K562 (cell line): ENCODE measurements around the gene GPR135. TPM values are rescaled to one million over a fixed set of nuclear protein-coding genes. Genes with fewer than 3 reads are reported as not detected.
A peak's percentile ranks its signal among the peaks of the same experiment; 100 is the strongest.

Experiments
- CEBPZ ChIP-seq: fragments of 150-350 bp; IDR thresholded peaks from 2 replicates; pipeline ENCODE4 v1.6.1; 2014; ENCODE audit warnings: low read depth, mild to moderate bottlenecking, low read length, borderline replicate concordance
- CREB3 ChIP-seq: fragments of 450-650 bp; conservative IDR thresholded peaks from 2 replicates; pipeline ENCODE4 v1.6.1; 2016; ENCODE audit warnings: missing genetic modification characterization, low read depth, mild to moderate bottlenecking, missing compliant biosample characterization, moderate library complexity
- ESRRA ChIP-seq: fragments of 450-650 bp; IDR thresholded peaks from 2 replicates; pipeline ENCODE4 v1.6.1; 2014; ENCODE audit warnings: low read depth, mild to moderate bottlenecking, moderate library complexity, borderline replicate concordance
- FOXM1 ChIP-seq, 2 experiments: fragments of 450-650 bp in 1 of 2; sonication (generic) in 1 of 2; formaldehyde crosslinking in 1 of 2; IDR thresholded peaks; 2 replicates each; pipeline versions ENCODE4 v1.6.1 to v1.9.0; 2017 to 2022; ENCODE audit warnings: low read depth in 2 of 2, mild to moderate bottlenecking in 2 of 2, missing genetic modification reagents in 1 of 2, moderate library complexity in 1 of 2
- GTF3C2 ChIP-seq: IDR thresholded peaks from 3 replicates; pipeline ENCODE4 v1.6.1; 2011; ENCODE audit warnings: borderline replicate concordance, mild to moderate bottlenecking, moderate library complexity; ENCODE audit not compliant: insufficient read length; ENCODE audit errors: extremely low read depth
- KLF1 ChIP-seq: fragments of 450-650 bp; IDR thresholded peaks from 2 replicates; pipeline ENCODE4 v1.6.1; 2016; ENCODE audit warnings: missing genetic modification characterization, missing compliant biosample characterization
- LARP7 ChIP-seq: fragments of 450-650 bp; IDR thresholded peaks from 2 replicates; pipeline ENCODE4 v1.6.1; 2016
- PML ChIP-seq: IDR thresholded peaks from 2 replicates; pipeline ENCODE4 v1.6.1; 2012; ENCODE audit warnings: low read length, inconsistent platforms
- SIN3A ChIP-seq, 2 experiments: fragments of 150-350 bp in 1 of 2; IDR thresholded peaks; 2 replicates each; pipeline ENCODE4 v1.6.1; 2011 to 2016; ENCODE audit warnings: borderline replicate concordance in 2 of 2, low read depth in 2 of 2, low read length in 2 of 2, mild to moderate bottlenecking in 2 of 2, moderate library complexity in 2 of 2; ENCODE audit not compliant: control insufficient read depth in 1 of 2
- ZNF133 ChIP-seq: fragments of 250-450 bp; sonication (Bioruptor Pico); IDR thresholded peaks from 2 replicates; pipeline ENCODE4 v1.4.0; 2020; ENCODE audit warnings: mild to moderate bottlenecking
- polyA plus RNA-seq, 8 experiments: library from polyadenylated mRNA; depleted of rRNA in 4 of 8; stranded (reverse) in 5 of 8; unstranded in 3 of 8; fragments of >200 nt; fragmentation: Nextera tagmentation in 2 of 8; fragmentation: Illumina TruSeq in 1 of 8; extraction: Ambion mirVana in 2 of 8; extraction: Trizol in 1 of 8; gene quantifications; 2 replicates each; pipeline versions ENCODE4 v1.2.1 to v1.2.3, GENCODE V29; 2011 to 2014; ENCODE audit warnings: inconsistent platforms in 1 of 8, missing spikeins in 1 of 8
- total RNA-seq, 7 experiments: library from RNA; depleted of rRNA in 6 of 7; stranded (reverse); fragments of >200 nt in 6 of 7; fragmentation: Illumina TruSeq in 2 of 7; extraction: Trizol in 2 of 7; gene quantifications; 2 replicates each; pipeline versions ENCODE4 v1.2.1 to v1.2.3, GENCODE V29; 2011 to 2021; ENCODE audit warnings: low replicate concordance in 1 of 7
- TF ChIP-seq, protein P1 (sequence below): fragments of 250-450 bp; sonication (Bioruptor Pico); IDR thresholded peaks from 2 replicates; pipeline ENCODE4 v1.5.0; 2021; ENCODE audit warnings: mild to moderate bottlenecking, moderate library complexity
- TF ChIP-seq, protein P2 (sequence below): fragments of 450-650 bp; IDR thresholded peaks from 2 replicates; pipeline ENCODE4 v1.6.1; 2014; ENCODE audit warnings: low read depth, mild to moderate bottlenecking, moderate library complexity, borderline replicate concordance

The GPR135 gene
- total and polyA plus RNA-seq, 9 of the 15 experiments (the other 6 are each of a cell fraction or from before 2014, with no cell fraction given), result 0.06 to 1.6 (median 1.0) TPM

GRCh38 chr14:59483819-59484638 is 18.8 kb upstream of the GPR135 start, which contains the start of the genes JKAMP and L3HYPDH (continued):
- TF ChIP-seq GTF3C2, result no peak
- no peak for TF ChIP-seq CREB3
- TF ChIP-seq, protein P1, sequence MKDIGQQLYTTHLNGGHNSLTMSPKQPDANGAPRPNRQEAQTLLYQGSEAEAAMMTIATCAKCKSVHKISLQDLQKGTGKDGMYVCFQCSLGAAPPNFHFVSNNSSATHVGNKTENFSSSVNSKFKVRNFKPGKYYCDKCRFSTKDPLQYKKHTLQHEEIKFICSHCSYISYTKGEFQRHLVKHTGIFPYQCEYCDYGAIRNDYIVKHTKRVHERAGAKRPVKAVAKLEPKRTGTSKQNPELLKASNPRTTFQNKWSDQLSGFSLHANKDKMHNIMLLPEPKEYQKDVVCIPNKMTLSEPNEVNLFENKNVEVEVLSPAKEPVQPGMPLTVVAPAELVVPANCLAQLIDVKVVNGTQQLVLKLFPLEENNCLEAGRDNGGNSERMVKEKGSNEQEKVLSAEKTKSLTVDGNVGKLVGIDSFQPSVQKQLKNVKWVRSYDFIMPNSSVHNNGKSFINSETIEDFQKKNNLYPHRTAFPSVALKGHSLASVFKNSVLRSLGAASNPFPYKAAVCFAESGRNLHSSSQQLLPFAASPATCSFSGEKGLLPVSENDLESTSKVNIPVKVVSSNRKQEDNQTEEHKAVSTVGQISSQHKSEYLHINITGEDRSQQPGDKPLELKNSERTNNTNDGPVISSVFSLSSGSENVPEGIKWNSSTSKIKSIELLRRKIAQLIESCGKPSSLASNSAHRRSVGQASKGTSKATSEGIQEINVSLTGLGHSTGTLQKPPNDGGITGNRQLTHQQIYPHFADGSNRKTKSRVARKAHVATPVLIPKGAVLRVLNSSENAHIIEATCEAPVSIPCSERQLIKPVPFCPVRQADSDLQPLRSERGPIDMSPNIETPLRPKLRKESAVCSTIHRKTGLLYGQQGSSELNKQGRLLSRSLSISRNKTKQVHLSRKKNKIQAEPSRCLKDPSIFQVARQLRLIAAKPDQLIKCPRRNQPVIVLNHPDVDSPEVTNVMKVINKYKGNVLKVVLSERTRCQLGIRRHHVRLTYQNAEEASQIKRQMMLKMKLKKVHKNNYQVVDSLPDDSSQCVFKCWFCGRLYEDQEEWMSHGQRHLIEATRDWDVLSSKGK, result no peak
- TF ChIP-seq PML, result peak; percentile 70; the same call in 1 of the 2 replicates
- TF ChIP-seq LARP7, result no peak
- TF ChIP-seq, protein P2, sequence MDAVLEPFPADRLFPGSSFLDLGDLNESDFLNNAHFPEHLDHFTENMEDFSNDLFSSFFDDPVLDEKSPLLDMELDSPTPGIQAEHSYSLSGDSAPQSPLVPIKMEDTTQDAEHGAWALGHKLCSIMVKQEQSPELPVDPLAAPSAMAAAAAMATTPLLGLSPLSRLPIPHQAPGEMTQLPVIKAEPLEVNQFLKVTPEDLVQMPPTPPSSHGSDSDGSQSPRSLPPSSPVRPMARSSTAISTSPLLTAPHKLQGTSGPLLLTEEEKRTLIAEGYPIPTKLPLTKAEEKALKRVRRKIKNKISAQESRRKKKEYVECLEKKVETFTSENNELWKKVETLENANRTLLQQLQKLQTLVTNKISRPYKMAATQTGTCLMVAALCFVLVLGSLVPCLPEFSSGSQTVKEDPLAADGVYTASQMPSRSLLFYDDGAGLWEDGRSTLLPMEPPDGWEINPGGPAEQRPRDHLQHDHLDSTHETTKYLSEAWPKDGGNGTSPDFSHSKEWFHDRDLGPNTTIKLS, result peak; percentile 92
- TF ChIP-seq FOXM1 (IDR thresholded peaks at IDR 0.05; ENCODE audit: low read depth), result no peak
- no peak; the same call in 1 of the 2 replicates for TF ChIP-seq FOXM1 (CRISPR knock-in tag; IDR thresholded peaks at IDR 0.05; ENCODE audit: low read depth)
- TF ChIP-seq ESRRA, result 0 out of 2 replicates have a peak, but pooled peaks have one; percentile 28
- TF ChIP-seq CEBPZ, result no peak
- TF ChIP-seq ZNF133 (CRISPR knock-in tag), result no peak
- no peak; the same call in 1 of the 2 replicates for TF ChIP-seq KLF1 (tag)
- peak in 1 of 2 experiments; percentile 11; a peak in 1 of 4 replicates for TF ChIP-seq SIN3A (IDR thresholded peaks at IDR 0.05; ENCODE audit: borderline replicate concordance in 2 of 2, control insufficient read depth in 1 of 2, low read depth in 2 of 2, low read length in 2 of 2)
